Measurements from ENCODE around the gene EEFSEC. TPM values are rescaled to one million over a fixed set of nuclear protein-coding genes. Genes with fewer than 3 reads are reported as not detected.

The EEFSEC gene
- total and polyA plus RNA-seq, 2 of the 8 experiments (the other 6 are each of a cell fraction or from before 2014, with no cell fraction given) = 13.1 to 19.8 TPM

GRCh38 chr3:128369121-128369703, 215.9 kb downstream of the EEFSEC start:
- no peak overlapping the region for H3K27ac ChIP-seq (ENCODE audit: low read depth, low read length)
- 94% methylated on average over 2 of the region's 2 CpGs; no CpG with 5 or more reads in 1 of the 2 experiments for WGBS, 2 experiments (ENCODE audit: extremely low coverage in 1 of 2, insufficient coverage in 1 of 2, insufficient read length in 1 of 2, insufficient replicate concordance in 2 of 2, low coverage in 1 of 2, low lambda C conversion rate in 2 of 2, missing lambda C conversion rate in 1 of 2)
- no peak overlapping the region for H3K18ac ChIP-seq (ENCODE audit: extremely low read depth, low read length)
- no peaks in the 10 kb centered on the region for H3K36me3 ChIP-seq (ENCODE audit: control insufficient read depth in 2 of 4, insufficient read depth in 4 of 4, low read length in 3 of 4)
- no peak overlapping the region for H4K8ac ChIP-seq (ENCODE audit: extremely low read depth, insufficient read depth, low read length)
- H4K91ac ChIP-seq (replicated peaks; ENCODE audit: insufficient read length, low read length) = no peak overlapping the region
- no peak overlapping the region for H2AFZ ChIP-seq (ENCODE audit: low read length)
- no peak overlapping the region for H3K9ac ChIP-seq (replicated peaks in 1 of 4; ENCODE audit: extremely low read depth in 1 of 4, low read depth in 3 of 4, low read length in 3 of 4)
- H2BK20ac ChIP-seq (ENCODE audit: low read length) = no peak overlapping the region
- peaks cover 0 to 6% (median 2%) of the 10 kb centered on the region in 4 experiments; a peak in 3 of 7 replicates for H3K4me1 ChIP-seq (replicated peaks in 1 of 4; ENCODE audit: control insufficient read depth in 3 of 4, insufficient read depth in 4 of 4, low read length in 3 of 4)
- H2BK15ac ChIP-seq (ENCODE audit: low read length) = no peak overlapping the region
- CTCF ChIA-PET (ENCODE audit: partially characterized antibody) = interaction anchor here (0.7 to 3.2 kb wide), 22 partner anchors 10 to 204 kb away, joined by 3 to 12 read pairs (median 4); no protein-coding TSS in a partner anchor
- H4K5ac ChIP-seq (ENCODE audit: insufficient read length, low read depth, low read length) = no peak overlapping the region
- no peak overlapping the region for H3K4me3 ChIP-seq (ENCODE audit: extremely low read depth in 1 of 4, insufficient read depth in 2 of 4, low read depth in 3 of 4, low read length in 4 of 4)
- POLR2A ChIA-PET (ENCODE audit: partially characterized antibody) = no interaction called here
- no peak overlapping the region for H2AK5ac ChIP-seq (ENCODE audit: low read depth, low read length)
- H2BK120ac ChIP-seq (replicated peaks; ENCODE audit: low read depth, low read length) = no peak overlapping the region
- H2BK5ac ChIP-seq (ENCODE audit: low read depth, low read length) = no peak overlapping the region
- DNase-seq (ENCODE audit: low read depth in 1 of 2, low spot score in 2 of 2) = no peak
- no peak overlapping the region for H3K4ac ChIP-seq (replicated peaks; ENCODE audit: insufficient read length, low read depth, low read length)
- H4K20me1 ChIP-seq (replicated peaks in 1 of 2; ENCODE audit: control insufficient read depth in 1 of 2, insufficient read depth in 2 of 2, low read length in 2 of 2) = no peaks in the 10 kb centered on the region
- no peaks in the 10 kb centered on the region for H3K9me3 ChIP-seq (ENCODE audit: insufficient read depth in 2 of 2, low read depth in 1 of 2, low read length in 1 of 2)
- H3K27me3 ChIP-seq (replicated peaks in 1 of 4; ENCODE audit: control insufficient read depth in 3 of 4, extremely low read depth in 1 of 4, insufficient read depth in 3 of 4, low read length in 3 of 4) = no peaks in the 10 kb centered on the region; a peak in 2 of 7 replicates
- H2BK12ac ChIP-seq (ENCODE audit: low read depth, low read length) = no peak overlapping the region
- H3K23me2 ChIP-seq (ENCODE audit: low read depth, low read length) = no peaks in the 10 kb centered on the region
- no peak overlapping the region for H3K56ac ChIP-seq (replicated peaks; ENCODE audit: insufficient read length, low read depth, low read length)
- H3K14ac ChIP-seq (ENCODE audit: insufficient read length) = no peak overlapping the region
- no peak for FAIRE-seq
- no peaks in the 10 kb centered on the region for H3K79me2 ChIP-seq (ENCODE audit: control insufficient read depth in 1 of 2, insufficient read depth in 2 of 2, low read length in 2 of 2)
- H3K79me1 ChIP-seq (ENCODE audit: low read depth, low read length) = 0 out of 2 replicates have a peak, but pooled peaks cover 2% of the 10 kb centered on the region
- H3K4me2 ChIP-seq (ENCODE audit: insufficient read depth in 1 of 2, low read depth in 2 of 2, low read length in 2 of 2) = no peak overlapping the region
- no peak overlapping the region for H3K23ac ChIP-seq (ENCODE audit: insufficient read length)
- TF ChIP-seq EGR1 (IDR thresholded peaks at IDR 0.05; ENCODE audit: borderline replicate concordance, low read depth, low read length) (no peak), KDM1A (IDR thresholded peaks at IDR 0.05; ENCODE audit: borderline replicate concordance, low read length) (no peak), ATF2 (IDR thresholded peaks at IDR 0.05; ENCODE audit: low read length) (no peak), HDAC6 (IDR thresholded peaks at IDR 0.05; ENCODE audit: low read depth, low read length) (no peak), NRF1 (IDR thresholded peaks at IDR 0.05; ENCODE audit: low read depth, low read length) (no peak), MAX (IDR thresholded peaks at IDR 0.05) (no peak), KDM5A (IDR thresholded peaks at IDR 0.05; ENCODE audit: low read length) (no peak), SIX5 (IDR thresholded peaks at IDR 0.05; ENCODE audit: low read depth, low read length) (no peak), SUZ12 (IDR thresholded peaks at IDR 0.05; ENCODE audit: low read length) (no peak), SP2 (IDR thresholded peaks at IDR 0.05; ENCODE audit: low read length) (no peak), HDAC2 (IDR thresholded peaks at IDR 0.05; ENCODE audit: borderline replicate concordance in 1 of 2, low read depth in 2 of 2, low read length in 2 of 2) (no peak)
